Anterior cingulate cortex (tissue), 58 donors: Measurements from ENCODE around the gene RBM28.

ENCODE experiments used
- DNase-seq, 58 donors: peaks; one replicate each; lab custom pipeline; 2025; lab: John Stamatoyannopoulos, UW

Gene RBM28

DNA sequence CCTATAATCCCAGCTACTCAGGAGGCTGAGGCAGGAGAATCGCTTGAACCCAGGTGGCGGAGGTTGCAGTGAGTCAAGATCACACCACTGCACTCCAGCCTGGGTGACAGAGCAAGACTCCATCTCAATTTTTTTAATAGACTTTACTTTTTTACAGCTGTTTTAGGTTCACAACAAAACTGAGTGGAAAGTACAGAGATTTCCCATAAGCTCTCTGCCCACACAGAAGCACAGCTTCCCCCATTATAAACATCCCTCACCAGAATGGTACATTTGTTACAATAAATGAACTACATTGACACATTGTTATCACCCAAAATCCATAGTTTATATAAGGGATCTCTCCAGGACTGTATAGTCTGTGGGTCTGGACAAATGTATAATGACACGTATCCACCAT, 32.4 kb upstream of the RBM28 start:
- no peak for DNase-seq

DNA sequence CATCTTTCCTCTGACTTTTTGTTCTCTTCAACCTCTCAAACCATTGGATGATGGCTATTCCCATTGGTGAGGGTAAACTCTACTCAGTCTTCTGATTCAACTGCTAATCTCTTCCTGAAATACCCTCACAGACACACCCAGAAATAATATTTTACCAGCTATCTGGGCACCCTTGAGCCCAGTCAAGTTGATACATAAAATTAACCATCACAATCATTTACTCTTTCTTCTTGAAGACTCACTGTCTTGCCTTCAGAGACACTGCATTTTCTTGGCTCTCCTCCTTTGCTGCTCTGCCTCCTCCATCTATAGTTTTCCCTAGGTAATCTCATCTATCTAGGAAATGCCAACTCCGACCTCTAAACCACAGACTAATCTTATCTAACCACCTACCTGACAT, 30.3 kb upstream of the RBM28 start:
- no peak for DNase-seq

DNA sequence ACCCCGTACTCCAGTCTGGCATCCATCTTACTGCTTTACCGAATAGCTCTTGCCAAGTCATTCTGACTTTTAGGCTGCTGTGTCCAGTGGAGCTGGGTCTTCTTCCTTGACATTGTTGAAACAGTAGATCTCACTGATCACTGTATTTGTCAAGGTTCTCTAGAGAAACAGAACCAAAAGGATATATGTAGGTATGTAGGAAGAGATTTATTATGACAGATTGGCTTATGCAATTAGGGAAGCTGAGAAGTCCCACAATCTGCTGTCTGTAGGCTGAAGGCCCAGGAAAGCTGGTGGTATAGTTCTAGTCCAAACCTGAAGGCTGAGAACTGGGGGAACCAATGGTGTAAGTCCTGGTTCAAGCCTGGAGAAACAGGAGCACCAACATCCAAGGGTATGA, 29.9 kb upstream of the RBM28 start:
- no peak for DNase-seq

DNA sequence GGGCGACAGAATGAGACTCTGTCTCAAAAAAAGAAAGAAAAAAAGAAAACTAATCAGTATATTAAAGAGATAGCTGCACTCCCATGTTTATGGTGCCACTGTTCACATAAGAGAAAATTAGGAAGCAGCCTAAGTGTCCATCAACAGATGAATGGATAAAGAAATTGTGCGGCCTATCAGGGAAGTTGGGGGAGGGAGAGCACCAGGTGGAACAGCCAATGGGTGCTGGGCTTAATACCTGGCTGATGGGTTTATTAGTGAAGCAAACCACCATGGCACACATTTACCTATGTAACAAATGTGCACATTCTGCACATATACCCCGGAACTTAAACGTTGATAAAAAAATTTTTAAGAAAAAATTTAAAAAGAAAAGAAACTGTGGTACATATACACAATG, 26.8 kb upstream of the RBM28 start:
- DNase-seq: no peak

DNA sequence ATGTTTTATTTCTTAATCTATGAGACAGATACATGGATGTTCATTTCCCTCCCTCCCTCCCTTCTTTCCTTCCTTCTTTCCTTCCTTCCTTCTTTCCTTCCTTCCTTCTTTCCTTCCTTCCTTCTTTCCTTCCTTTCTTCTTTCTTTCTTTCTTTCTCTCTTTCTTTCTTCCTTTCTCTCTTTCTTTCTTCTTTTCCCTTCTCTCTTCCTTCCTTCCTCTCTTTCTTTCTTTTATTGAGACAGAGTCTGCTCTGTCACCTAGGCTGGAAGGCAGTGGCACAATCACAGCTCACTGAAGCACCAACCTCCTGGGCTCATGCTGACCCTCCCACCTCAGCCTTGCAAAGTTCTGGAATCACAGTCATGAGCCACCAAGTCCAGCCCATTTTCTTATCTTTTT, 23.3 kb upstream of the RBM28 start:
- no peak for DNase-seq

DNA sequence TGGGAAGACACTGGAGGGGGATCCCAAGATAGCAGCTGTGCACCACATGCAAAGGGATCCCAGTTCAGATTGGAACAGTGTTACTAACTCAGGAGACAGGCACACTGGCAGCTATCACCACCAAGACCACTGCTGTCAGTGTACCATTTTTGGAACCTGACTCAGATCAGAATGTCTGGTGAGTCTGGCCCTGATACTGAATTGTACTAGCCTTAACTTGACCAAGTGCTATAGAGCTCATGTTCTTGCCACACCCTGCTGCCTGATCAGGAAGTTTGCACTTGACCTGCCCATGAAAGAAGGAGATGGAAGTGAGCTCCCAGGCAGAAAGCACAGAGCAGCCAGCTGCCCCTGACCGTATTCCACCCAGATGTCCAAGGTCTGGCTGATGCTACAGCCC, 22.6 kb upstream of the RBM28 start:
- no peak for DNase-seq

DNA sequence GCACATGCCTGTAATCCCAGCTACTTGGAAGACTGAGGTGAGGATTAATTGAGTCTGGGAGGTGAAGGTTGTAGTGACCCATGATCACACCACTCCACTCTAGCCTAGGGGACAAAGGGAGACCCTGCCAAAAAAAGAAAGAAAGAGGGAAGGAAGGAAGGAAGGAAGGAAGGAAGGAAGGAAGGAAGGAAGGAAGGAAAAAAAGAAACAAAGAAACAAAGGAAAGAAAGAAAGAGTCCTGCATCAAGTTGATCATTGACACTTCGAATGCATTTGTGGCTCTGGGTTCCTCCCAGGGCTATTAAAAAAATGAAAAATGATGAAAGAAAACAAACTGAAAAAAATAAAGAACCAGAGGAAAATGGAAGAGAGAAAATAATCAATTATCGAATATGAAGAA, 21.7 kb upstream of the RBM28 start:
- DNase-seq: no peak

- no peak for DNase-seq
Measured at GRCh38 chr7:128364166-128364870, 20.6 kb upstream of the RBM28 start.

DNA sequence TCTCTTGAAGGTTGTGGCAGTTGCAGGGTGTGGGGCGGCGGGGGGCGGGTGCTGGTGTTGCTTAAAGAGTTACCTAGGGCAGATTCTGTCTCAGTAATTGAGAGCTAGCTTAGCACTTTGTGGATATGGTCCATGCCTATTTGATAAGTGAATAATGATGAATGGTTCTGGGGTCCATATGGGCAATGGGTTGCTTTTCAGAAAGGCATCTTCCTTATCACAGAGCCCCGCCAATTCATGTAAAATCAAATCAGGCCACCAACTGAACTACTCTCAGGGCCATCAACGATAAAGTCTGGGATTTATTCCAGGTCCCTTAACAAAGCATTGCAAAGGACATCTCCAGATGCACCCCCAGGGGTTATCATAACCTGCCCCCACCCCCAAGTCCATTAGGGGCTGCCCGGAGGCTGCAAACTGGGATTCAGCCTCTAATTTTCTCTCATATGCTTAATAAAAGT, 19.6 kb upstream of the RBM28 start:
- no peak for DNase-seq

DNA sequence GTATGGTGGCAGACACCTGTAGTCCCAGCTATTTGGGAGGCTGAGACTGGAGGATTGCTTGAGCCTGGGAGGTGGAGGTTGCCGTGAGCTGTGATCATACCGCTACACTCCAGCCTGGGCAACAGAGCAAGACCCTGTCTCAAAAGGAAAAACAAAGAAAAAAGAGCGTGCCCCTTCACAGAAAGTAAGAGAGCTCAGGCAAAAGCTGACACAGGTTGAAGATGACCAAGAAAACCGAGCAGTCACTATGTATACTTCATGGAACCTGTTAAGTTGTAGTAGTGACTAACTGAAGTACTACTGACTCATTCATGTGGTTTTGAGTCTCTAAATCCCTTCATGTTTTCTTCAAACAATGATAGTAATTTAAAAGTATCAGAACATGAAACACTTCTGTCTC, 19.0 kb upstream of the RBM28 start:
- no peak for DNase-seq

DNA sequence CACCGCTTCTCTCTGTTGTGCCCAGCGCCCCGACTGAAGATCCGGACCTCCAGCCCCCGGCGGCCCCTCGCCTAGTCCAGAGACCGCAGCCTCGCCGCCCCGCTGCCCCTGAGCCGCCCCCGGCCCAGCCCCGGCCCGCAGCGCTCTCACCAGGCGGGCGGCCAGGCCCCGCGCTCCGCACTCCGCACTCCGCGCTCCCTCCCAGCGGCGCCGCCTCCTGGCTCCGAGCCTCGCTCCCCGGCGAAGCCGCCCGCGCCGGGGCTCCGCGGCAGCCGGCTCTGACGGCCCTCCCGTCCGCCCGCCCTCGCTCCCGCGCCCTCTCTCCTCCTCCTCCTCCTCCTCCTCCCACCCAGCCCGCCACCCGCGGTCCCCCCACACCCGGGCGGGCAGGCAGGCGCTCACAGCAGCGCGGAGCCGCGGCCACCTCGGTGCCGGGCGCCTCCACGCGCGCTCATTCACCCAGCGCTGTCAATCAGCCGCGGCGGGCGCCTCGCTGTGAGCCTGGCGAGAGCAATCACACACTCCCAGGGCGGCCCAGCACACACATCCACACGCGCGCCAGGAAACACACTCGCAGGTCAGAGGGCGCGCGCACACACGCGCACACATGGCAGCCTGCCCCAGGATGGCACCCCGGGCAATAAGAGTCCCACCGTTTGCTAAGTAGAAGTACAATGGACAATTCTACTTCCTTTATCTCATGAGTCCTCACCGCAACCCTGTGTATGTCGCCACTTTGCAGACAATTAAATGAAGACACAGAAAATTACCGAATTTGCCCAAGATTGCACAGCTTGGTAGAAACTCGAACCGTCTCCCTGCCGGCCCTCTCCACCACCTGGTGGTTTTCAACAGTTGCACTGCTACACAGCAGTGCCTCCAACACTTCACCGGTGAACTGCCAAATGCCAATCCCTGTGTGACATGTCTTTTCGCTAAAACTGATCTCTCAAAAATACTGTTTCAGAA, 18.0 kb upstream of the RBM28 start, which contains the start of gene PRRT4:
TSS of gene PRRT4 (minus strand) at position 280 of the 969 bp plus-strand sequence.
- peak in 33 of 58 donors; percentile 10 to 69 (median 34) for DNase-seq

- DNase-seq: no peak
Measured at GRCh38 chr7:128360359-128360678, 16.6 kb upstream of the RBM28 start.

- DNase-seq: no peak
Measured at GRCh38 chr7:128359939-128360338, 16.2 kb upstream of the RBM28 start.

DNA sequence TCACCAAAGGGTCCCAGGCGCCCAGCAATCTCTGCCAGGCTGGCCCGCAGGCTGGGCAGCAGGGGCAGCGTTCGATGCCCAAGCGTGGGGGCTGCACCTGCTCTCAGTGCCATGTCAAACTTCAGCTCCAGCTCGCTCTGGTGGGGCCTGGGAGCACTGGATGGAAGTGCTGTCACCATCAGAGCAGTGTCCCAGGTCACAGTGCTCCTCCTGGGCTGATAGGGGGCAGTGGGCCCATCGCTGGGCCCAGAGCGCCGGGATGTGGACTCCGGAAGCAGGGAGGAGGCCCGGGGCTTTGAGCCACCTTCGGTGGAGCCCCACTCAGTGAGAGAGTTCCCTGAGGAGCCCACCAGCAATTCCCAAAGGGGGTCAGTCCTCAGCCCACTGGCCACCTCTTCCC, 15.6 kb upstream of the RBM28 start:
- DNase-seq: no peak

DNA sequence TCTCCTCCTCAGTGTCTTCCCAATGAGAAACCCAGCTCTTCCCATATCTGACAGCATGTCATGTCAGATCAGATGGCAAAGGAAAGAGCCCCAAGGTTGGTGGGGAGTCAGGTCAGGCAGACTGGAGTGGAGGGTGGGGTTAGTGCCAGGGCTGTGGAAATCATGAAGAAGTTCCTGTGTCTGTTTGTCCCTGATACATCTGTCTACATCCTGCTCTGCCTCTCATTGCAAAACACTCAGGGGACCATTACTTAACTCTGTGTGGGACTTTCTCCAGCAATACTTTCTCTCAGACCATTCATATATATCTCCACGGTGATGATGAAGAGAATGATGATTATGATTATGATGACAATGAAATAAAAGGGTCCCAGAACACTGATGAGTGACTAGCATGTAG, 14.5 kb upstream of the RBM28 start:
- DNase-seq: no peak

GRCh38 chr7:128357217-128357613, 13.5 kb upstream of the RBM28 start:
- DNase-seq: no peak

GRCh38 chr7:128356546-128357216, 13.0 kb upstream of the RBM28 start:
- DNase-seq: no peak

GRCh38 chr7:128353610-128354009, 9.9 kb upstream of the RBM28 start:
- DNase-seq: no peak

DNA sequence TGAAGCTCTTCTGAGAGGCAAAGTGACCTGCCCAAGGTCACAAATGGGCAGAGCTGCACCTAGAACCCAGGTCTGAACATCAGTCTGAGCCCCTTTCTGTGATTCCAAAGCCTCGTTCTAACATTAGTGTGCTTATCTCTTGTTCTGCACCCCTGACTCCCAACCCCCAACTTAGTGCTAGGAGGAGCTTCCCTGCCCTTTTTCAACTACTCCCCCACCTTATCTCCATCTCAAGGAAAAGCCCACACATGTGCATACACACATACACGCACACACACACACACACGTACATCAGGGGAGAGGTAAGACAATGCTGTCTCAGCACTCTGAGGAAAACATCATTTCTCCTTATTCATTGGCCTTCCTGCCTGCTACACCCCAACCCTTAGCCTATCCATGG, 9.5 kb upstream of the RBM28 start:
- DNase-seq: no peak

DNA sequence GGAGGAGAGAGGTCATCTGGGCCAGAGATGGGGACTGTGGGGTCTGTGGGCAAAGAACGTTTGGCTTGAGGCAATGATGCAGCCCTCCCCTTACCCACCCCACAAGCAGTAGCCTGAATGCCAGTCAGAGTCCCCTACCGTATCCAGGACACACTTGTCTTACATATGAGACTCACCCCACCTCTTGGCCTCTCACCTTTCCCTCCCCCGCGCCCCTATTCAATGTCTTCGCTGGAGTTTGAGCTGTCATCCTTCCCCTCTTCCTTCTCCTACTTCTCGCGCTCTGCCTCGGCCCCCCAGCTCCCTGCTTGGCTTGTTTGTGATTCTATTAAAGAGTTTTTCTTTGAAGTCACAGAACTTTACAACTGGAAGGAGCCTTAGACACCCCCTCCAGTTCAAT, 8.9 kb upstream of the RBM28 start:
- no peak for DNase-seq

DNA sequence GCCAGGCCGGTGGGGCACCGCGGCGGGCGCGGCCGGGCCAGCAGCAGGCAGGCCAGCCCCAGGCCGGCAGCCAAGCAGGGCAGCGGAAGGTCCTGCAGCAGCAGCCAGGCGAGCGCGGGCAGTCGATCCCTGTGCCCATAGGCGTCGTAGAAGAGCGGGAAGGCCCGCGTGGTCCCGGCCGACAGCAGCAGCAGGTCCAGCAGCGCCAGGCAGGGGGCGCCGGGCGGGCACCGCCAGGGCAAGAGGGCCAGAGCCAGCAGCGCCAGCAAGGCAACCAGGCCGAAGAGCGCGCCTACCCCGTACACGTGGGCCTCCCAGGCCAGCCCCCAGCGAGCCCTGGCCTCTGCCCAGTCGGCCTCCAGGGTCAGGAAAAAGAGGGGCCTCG, 8.4 kb upstream of the RBM28 start:
- peak in 24 of 58 donors; percentile 9 to 55 (median 25) for DNase-seq
